GM18520 (cell line): ENCODE data around the gene SLC43A3.

Experiments used
- ATAC-seq: cut with Tn5 transposase; IDR thresholded peaks from one replicate; pipeline ENCODE4 v1.9.1; 2021; ENCODE audit not compliant: unreplicated experiment

SLC43A3 gene

GRCh38 chr11:57430952-57431351, 4.0 kb upstream of the SLC43A3 start:
- no peak for ATAC-seq

GRCh38 chr11:57429946-57430345, 3.0 kb upstream of the SLC43A3 start:
- ATAC-seq = no peak

- ATAC-seq = no peak
Measured at GRCh38 chr11:57428643-57429042, 1.7 kb upstream of the SLC43A3 start.

GRCh38 chr11:57427727-57428082, 784 bp upstream of the SLC43A3 start:
- ATAC-seq = no peak

DNA sequence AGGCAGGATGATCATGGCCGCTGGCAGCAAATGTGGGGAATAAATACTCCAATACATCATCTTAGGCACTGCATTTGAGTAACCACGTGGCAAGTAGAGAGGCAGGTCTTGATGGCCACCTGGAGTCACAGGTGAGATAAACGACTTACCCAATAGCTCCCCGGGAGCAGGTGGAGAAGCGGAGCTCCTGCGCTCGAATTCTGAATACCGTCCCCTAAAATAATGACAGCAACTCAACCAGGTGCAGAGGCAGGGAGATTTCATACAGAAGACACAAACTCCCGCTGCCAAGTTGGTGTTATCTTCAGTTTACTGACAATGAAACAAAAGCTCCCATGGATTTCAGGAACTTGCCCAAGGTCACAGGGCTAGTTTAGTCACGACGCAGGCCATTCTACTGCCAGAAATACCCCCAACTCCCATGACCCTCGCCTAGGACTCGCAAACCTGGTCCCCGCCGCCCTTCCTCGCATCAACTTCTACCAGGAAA, 437 bp downstream of the SLC43A3 start:
- ATAC-seq = no peak

DNA sequence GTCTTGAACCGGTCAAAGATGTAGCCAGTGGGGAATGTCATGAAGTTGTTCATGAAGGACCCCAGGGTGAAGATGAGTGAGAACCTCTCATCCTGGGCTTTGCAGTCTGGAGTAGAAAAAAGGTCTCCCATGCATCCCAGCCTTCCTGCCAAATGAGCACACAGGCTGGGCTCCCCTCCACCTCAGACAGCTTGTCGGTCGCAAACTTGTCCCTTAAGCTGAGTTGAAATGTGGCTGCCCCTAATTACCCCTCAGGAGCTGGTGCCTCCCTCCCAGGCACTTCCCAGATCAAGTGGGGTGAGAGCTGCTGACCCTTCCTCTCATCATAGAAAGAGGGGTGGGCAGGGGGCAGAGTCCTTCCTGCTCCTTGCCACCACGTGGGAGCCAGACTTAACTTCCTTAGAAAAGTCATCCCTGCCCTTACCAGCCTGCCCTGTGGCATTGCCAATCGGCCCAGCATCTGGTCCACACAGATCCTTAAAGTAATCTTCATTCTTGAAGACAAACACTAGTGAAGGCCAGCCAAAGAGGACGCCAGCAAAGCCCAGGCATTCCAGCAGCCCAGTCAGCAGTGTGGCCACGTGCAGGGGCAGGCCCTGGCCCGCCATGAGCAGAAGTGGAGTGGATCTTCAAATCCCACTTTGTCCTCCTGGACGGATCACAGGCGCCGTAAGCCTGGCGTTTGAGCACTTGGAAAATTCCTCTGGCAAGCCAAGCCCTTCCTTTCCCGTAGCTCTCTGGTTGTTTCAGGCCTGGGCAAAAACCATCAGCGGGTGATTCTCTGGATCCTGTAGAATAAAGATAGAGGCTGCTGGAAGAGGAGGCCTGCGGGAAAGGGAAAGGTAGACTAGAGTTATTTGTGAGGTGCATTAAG, 1.1 kb downstream of the SLC43A3 start:
- ATAC-seq = no peak

DNA sequence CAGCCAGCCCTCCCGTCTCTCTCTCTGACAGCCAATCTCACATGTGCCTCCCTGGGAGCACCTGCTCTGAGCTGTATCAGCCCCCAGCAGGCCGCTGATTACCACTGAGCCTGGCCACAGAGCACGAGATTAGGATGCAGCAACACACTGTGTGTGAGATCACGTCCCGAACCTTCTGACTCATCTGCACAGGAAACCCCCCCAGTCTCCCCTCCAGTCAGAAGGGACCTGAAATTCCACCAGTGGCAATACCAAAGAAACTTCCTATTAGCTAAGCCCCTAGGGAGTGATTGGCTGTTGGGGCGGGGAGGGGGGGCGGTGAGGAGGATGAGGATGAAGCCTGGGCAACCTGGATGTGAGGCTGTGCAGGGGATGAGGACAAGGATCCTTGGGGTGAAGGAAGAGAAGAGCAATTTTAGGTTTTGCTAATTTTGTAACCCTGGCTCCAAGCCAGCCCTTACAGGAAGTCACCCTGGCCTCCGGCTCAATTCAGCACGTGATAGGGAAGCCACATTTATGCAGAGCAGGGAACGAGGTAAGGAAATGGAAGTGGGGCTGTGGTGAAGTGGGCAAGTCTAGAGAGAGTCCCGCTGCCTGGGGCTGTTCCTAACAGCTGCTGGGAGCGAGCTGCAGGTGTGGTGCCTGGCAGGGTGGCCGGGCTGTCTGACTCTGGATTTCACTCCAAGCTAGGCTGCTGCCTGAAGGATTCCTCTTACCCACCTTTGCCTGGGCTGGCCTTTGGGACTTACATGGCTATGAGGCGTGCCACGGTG, 1.9 kb downstream of the SLC43A3 start:
- peak; percentile 92 for ATAC-seq

- no peak for ATAC-seq
Measured at GRCh38 chr11:57424137-57424791, 2.7 kb downstream of the SLC43A3 start.

DNA sequence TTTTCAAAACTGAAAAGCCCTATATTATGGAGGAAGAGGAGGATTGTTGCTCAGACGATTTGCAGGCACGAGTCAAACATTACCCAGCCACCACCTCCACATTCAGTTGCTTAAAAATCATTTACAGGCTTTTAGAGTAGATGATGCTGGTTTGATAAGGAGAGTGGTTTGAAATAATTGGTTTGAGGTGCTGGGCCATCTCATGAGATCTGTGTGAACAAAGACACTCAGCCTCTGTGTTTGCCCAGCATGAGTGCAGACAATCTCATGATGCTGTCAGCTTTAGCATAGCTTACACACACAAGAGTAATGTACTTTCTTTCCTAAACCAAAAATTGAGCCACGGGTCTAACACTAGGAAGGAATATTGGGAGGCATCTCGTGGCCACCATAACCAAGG, 4.3 kb downstream of the SLC43A3 start:
- no peak for ATAC-seq

DNA sequence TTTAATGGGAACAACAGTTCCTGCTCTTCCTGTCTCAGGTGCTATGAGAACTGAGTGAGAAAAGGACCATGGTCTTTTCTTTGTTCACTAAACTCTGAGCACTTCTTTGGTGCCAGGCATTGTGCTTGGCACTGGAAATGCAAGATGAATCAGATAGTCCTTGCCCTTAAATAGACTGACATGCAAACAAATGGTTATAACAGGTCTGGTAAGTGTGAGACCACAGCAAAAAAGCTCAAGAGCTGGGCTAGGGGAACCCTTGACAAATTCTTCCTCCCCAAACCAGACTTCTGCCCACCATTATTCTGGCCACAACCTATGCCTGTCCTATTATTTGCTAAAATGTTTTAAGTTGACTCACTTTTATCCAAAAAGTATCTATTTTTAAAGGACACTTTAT, 5.1 kb downstream of the SLC43A3 start:
- no peak for ATAC-seq

DNA sequence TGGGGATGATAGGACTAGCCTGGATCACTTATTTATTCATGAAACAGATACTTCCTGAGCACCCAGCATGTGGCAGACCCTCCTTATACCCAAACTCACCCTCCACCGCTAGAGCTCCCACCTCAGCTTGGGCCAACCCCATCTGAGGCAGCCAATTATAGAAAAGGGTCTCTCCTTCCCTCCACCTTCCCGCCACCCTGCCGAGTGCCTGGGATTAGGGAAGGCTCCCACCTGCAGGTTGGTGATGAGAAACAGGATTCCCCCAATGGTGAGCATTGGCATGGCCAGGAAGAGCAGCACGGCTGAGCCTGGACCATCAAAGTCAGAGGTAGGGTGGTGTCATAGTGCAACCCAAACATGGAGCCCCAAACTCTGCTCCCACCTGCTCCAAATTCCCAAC, 5.9 kb downstream of the SLC43A3 start:
- no peak for ATAC-seq

GRCh38 chr11:57419146-57419545, 7.8 kb downstream of the SLC43A3 start:
- no peak for ATAC-seq

DNA sequence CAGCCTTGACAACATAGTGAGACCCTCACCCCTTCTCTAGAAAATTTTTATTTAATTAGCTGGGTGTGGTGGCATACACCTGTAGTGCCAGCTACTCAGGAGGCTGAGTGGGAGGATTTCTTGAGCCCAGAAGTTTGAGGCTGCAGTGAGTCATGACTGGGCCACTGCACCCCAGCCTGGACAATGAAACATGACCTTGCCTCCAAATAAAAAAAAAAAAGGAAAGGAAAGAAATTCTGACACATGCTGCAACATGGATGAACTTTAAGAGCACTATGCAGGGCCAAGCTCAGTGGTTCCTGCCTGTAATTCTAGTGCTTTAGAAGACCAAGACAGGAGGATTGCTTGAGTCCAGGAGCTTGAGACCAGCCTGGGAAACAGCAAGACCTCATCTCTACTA, 8.8 kb downstream of the SLC43A3 start:
- ATAC-seq = no peak

DNA sequence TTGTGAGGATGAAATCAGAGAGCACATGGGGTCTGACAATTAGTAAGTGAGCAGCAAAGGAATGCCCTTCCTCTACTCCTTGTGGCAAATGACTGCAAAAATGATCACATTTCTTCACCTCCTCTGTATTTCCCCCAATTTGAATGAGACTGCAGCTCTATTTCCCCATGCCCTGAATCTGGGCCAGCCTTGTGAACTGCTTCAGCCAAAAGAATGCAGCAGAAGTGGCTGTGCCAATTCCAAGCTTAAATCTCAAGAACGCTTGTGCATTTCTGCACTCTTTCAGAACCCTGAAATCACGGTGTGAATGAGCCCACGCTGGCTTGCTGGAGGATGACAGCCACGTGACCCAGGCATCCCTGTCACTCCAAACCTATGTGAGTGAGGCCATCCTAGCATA, 9.9 kb downstream of the SLC43A3 start:
- no peak for ATAC-seq

GRCh38 chr11:57416436-57416835, 10.5 kb downstream of the SLC43A3 start:
- ATAC-seq = no peak

- ATAC-seq = no peak
Measured at GRCh38 chr11:57414612-57415212, 12.2 kb downstream of the SLC43A3 start.

DNA sequence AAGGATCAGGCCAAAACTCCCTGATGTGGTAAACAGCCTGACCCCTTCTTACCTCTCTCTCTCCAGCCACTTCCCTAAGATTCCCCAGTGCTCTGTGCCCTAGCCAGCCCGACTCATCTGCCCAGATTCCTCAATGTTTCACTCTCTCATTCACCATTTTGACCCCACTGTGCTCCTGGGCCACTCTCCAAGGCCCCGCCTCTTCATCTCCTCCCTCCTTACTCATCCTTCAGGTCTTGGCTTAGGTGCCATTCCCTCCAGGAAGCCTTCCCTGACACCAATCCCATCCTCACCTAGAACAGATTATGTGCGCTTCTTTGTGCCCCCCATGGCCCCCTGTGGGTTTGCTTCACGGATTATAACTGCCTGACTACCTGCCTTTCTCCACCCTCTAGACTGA, 13.2 kb downstream of the SLC43A3 start:
- ATAC-seq = no peak

GRCh38 chr11:57410287-57410686, 16.6 kb downstream of the SLC43A3 start:
- no peak for ATAC-seq

- no peak for ATAC-seq
Measured at GRCh38 chr11:57409321-57410100, 17.4 kb downstream of the SLC43A3 start.

- no peak for ATAC-seq
Measured at GRCh38 chr11:57408771-57409170, 18.1 kb downstream of the SLC43A3 start.
